Measurements from ENCODE around the gene TPRG1L.

- TF ChIP-seq CTCF (IDR thresholded peaks at IDR 0.05) = no peak
- TF ChIP-seq POLR2AphosphoS5 (IDR thresholded peaks at IDR 0.05) = no peak
- no peak for TF ChIP-seq EP300 (IDR thresholded peaks at IDR 0.05)
Observed at GRCh38 chr1:3661631-3662030, 36.8 kb downstream of the TPRG1L start.

Data from esophagus muscularis mucosa (tissue), 4 donors.